IPS-20b (cell line): ENCODE results near the gene NLK.
"Not testable (repeated sequence)": the region's sequence is repeated elsewhere in the genome, so short reads cannot be mapped to it uniquely, and the experiment has no call there.

Experiments used
- H3K27ac ChIP-seq: one replicate; pipeline ENCODE4 v1.5.1; 2013; ENCODE audit warnings: low read length
- H3K27me3 ChIP-seq: 2 replicates; pipeline ENCODE4 v1.6.1; 2013; ENCODE audit warnings: mild to moderate bottlenecking, low read length, inconsistent platforms; ENCODE audit not compliant: insufficient read depth
- H3K36me3 ChIP-seq: 2 replicates; pipeline ENCODE4 v1.6.1; 2013; ENCODE audit warnings: low read depth, mild to moderate bottlenecking, inconsistent platforms, low read length, moderate library complexity; ENCODE audit not compliant: insufficient read depth
- H3K4me1 ChIP-seq: 2 replicates; pipeline ENCODE4 v1.6.1; 2013; ENCODE audit warnings: mild to moderate bottlenecking, control low read depth, inconsistent platforms, low read length, moderate library complexity; ENCODE audit not compliant: insufficient read depth
- H3K4me3 ChIP-seq: 2 replicates; pipeline ENCODE4 v1.5.1; 2013; ENCODE audit warnings: mild to moderate bottlenecking, low read length, inconsistent platforms
- H3K9ac ChIP-seq: 2 replicates; pipeline ENCODE4 v1.6.1; 2013; ENCODE audit warnings: low read depth, mild to moderate bottlenecking, inconsistent platforms, low read length, moderate library complexity
- H3K9me3 ChIP-seq: 2 replicates; pipeline ENCODE4 v1.6.1; 2013; ENCODE audit warnings: mild to moderate bottlenecking, low read depth, low read length, inconsistent platforms; ENCODE audit not compliant: insufficient read depth

NLK gene

GRCh38 chr17:28097254-28097653, 54.8 kb downstream of the NLK start:
- H3K9ac ChIP-seq = no peak overlapping the region
- H3K36me3 ChIP-seq = no peaks in the 10 kb centered on the region
- H3K27ac ChIP-seq = no peak overlapping the region
- no peaks in the 10 kb centered on the region for H3K27me3 ChIP-seq
- peaks cover 28% of the 10 kb centered on the region; the same call in 1 of the 2 replicates for H3K4me1 ChIP-seq
- no peak overlapping the region for H3K4me3 ChIP-seq
- no peaks in the 10 kb centered on the region for H3K9me3 ChIP-seq

DNA sequence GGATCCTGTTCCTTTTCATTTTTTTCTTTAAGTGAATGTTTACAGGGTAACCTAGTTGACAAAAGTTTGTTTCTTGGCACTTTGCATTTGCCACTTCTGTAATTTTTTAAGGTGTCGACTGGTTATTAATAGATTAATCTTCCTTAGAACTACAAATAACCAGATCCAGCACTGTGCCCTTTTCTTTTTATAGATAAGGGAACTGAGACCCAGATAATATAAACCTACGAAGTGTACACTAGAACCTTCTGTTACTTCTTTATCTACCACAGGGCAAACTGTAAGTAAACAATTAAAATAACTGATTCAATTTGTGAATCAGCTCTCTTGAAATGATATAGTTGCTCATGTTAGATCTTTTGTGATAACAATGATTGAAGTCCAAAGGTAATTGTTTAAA, 55.4 kb downstream of the NLK start:
- Histone ChIP-seq H3K4me1 (peaks cover 25% of the 10 kb centered on the region; the same call in 1 of the 2 replicates), H3K27ac (no peak overlapping the region), H3K9me3 (no peaks in the 10 kb centered on the region), H3K4me3 (no peak overlapping the region), H3K36me3 (no peaks in the 10 kb centered on the region), H3K27me3 (no peaks in the 10 kb centered on the region), H3K9ac (no peak overlapping the region)

GRCh38 chr17:28098591-28098990, 56.1 kb downstream of the NLK start:
- not testable (repeated sequence) for H3K9me3 ChIP-seq, H3K9ac ChIP-seq, H3K27ac ChIP-seq, H3K36me3 ChIP-seq, H3K4me3 ChIP-seq, H3K27me3 ChIP-seq
- H3K4me1 ChIP-seq = peaks cover 18% of the 10 kb centered on the region; the same call in 1 of the 2 replicates

GRCh38 chr17:28100251-28100650, 57.8 kb downstream of the NLK start:
- Histone ChIP-seq H3K9ac (no peak overlapping the region), H3K27ac (no peak overlapping the region), H3K27me3 (no peaks in the 10 kb centered on the region)

DNA sequence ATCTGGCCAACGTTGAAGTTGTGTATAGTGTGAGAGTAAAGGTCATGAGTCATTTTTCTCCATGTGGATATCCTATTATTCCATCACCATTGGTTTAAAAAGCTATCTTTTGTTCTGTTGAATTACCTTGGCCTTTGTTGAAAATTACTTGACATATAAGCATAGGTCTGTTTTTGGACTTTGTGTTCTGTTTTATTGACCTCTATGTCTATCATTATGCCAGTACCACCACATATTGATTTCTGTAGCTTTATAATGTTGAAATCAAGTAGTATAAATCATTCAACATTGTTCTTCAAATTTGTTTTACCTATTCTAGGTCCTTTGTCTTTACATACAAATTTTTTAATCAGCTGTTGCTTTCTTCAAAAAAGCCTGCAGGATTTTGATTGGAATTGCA, 58.5 kb downstream of the NLK start:
- H3K36me3 ChIP-seq = no peaks in the 10 kb centered on the region
- H3K9ac ChIP-seq = no peak overlapping the region
- H3K4me3 ChIP-seq = no peak overlapping the region
- no peaks in the 10 kb centered on the region for H3K4me1 ChIP-seq
- no peaks in the 10 kb centered on the region for H3K9me3 ChIP-seq
- H3K27me3 ChIP-seq = no peaks in the 10 kb centered on the region
- H3K27ac ChIP-seq = no peak overlapping the region

More at GRCh38 chr17:28100251-28100650, 57.8 kb downstream of the NLK start:
- Histone ChIP-seq H3K9me3 (no peaks in the 10 kb centered on the region), H3K36me3 (no peaks in the 10 kb centered on the region), H3K4me3 (no peak overlapping the region), H3K4me1 (peaks cover 1% of the 10 kb centered on the region; the same call in 1 of the 2 replicates)

DNA sequence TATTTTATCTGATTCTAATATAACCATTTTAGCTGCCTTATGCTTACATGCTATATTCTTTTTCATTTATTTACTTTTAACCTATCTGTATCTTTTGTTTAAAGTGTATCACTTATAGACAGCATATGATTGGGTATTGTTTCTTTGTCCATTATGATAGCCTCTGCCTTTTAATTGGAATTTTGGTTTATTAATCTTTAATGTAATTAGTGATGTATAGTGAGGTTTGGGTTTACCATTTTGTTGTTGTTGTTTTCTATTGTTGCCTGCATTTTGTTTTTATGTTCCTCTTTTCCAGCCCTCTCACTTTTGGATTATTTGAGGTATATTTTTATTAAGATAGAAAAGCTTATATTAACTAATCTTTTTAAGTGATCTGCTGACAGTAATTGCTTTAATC, 59.4 kb downstream of the NLK start:
- no peaks in the 10 kb centered on the region for H3K27me3 ChIP-seq
- H3K9me3 ChIP-seq = no peaks in the 10 kb centered on the region
- no peaks in the 10 kb centered on the region for H3K4me1 ChIP-seq
- no peak overlapping the region for H3K9ac ChIP-seq
- H3K27ac ChIP-seq = no peak overlapping the region
- H3K36me3 ChIP-seq = no peaks in the 10 kb centered on the region
- H3K4me3 ChIP-seq = no peak overlapping the region

DNA sequence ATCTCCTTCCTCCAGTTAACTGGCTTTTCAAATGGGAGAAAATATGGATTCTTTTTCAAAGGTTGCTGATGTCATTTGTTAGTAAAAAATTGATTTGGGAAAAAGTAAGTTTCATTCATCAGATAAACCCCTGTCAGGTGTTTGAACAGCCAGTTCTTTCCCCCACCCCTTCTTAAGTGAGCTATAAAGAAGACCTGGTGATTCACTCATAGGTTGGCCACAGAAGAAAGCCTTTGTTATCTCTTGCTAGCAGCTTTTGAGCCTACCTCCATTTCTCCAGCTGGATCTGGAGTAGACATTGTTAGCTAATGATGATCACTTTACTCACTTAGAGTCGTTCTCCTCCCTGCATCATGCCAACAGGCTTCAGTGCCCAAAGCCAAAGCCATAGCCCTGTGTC, 63.0 kb downstream of the NLK start:
- Histone ChIP-seq H3K4me1 (no peaks in the 10 kb centered on the region), H3K36me3 (no peaks in the 10 kb centered on the region), H3K4me3 (no peak overlapping the region), H3K9me3 (no peaks in the 10 kb centered on the region), H3K27me3 (no peaks in the 10 kb centered on the region), H3K27ac (no peak overlapping the region), H3K9ac (no peak overlapping the region)

DNA sequence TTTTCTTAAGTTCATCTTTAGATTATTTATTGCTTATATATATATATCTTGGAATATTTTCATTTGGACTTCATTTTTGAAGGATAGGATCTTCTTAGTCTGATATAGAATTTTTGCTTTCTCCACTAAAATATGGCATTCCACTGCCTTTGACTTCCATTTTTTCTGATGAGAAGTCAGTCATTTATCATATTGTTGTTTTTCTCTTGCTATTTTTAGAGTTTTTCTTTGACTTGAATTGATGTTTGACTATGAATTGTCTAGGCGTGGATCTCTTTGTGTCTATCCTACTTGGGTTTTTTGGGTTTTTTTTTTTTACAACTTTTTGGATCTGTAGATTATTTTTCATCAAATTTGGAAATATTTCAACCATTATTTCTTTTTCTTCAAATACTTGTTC, 67.7 kb downstream of the NLK start:
- H3K36me3 ChIP-seq = no peaks in the 10 kb centered on the region
- no peak overlapping the region for H3K27ac ChIP-seq
- no peaks in the 10 kb centered on the region for H3K27me3 ChIP-seq
- H3K4me1 ChIP-seq = peaks cover 32% of the 10 kb centered on the region
- no peak overlapping the region for H3K9ac ChIP-seq
- H3K4me3 ChIP-seq = no peak overlapping the region
- H3K9me3 ChIP-seq = no peaks in the 10 kb centered on the region

GRCh38 chr17:28112181-28112580, 69.7 kb downstream of the NLK start:
- Histone ChIP-seq H3K27ac (no peak overlapping the region), H3K4me3 (no peak overlapping the region), H3K9me3 (no peaks in the 10 kb centered on the region), H3K27me3 (no peaks in the 10 kb centered on the region), H3K36me3 (no peaks in the 10 kb centered on the region), H3K4me1 (peaks cover 44% of the 10 kb centered on the region), H3K9ac (no peak overlapping the region)

- peaks cover 48% of the 10 kb centered on the region for H3K4me1 ChIP-seq
- H3K4me3 ChIP-seq = no peak overlapping the region
- no peak overlapping the region for H3K9ac ChIP-seq
- no peak overlapping the region for H3K27ac ChIP-seq
- H3K9me3 ChIP-seq = no peaks in the 10 kb centered on the region
- no peaks in the 10 kb centered on the region for H3K27me3 ChIP-seq
- H3K36me3 ChIP-seq = no peaks in the 10 kb centered on the region
These were observed 70.1 kb downstream of the NLK start for GRCh38 chr17:28112606-28113005.

DNA sequence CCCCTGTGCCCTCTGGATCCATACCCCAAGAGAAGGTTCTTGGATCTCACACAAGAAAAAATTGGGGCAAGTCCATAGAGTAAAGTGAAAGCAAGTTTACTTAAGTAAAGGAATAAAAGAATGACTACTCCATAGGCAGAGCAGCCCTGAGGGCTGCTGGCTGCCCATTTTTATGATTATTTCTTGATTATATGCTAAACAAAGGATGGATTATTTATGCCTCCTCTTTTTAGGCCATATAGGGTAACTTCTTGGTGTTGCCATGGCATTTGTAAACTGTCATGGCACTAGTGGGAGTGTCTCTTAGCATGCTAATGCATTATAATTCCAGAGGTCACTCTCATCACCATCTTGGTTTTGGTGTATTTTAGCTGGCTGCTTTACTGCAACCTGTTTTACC, 70.8 kb downstream of the NLK start:
- Histone ChIP-seq H3K27me3 (no peaks in the 10 kb centered on the region), H3K27ac (no peak overlapping the region)

GRCh38 chr17:28115046-28115445, 72.6 kb downstream of the NLK start:
- Histone ChIP-seq H3K36me3 (no peaks in the 10 kb centered on the region), H3K9me3 (no peaks in the 10 kb centered on the region), H3K4me3 (no peak overlapping the region), H3K27ac (no peak overlapping the region), H3K4me1 (peaks cover 55% of the 10 kb centered on the region), H3K9ac (no peak overlapping the region), H3K27me3 (no peaks in the 10 kb centered on the region)

More for the DNA sequence above, 70.8 kb downstream of the NLK start:
- Histone ChIP-seq H3K4me1 (peaks cover 50% of the 10 kb centered on the region), H3K9me3 (no peaks in the 10 kb centered on the region), H3K36me3 (no peaks in the 10 kb centered on the region), H3K4me3 (no peak overlapping the region; the same call in 1 of the 2 replicates), H3K9ac (no peak overlapping the region)

GRCh38 chr17:28117304-28117703, 74.8 kb downstream of the NLK start:
- Histone ChIP-seq H3K4me3 (no peak overlapping the region), H3K27me3 (no peaks in the 10 kb centered on the region), H3K9me3 (no peaks in the 10 kb centered on the region), H3K27ac (no peak overlapping the region), H3K36me3 (peaks cover 3% of the 10 kb centered on the region; the same call in 1 of the 2 replicates), H3K4me1 (peaks cover 48% of the 10 kb centered on the region), H3K9ac (no peak overlapping the region)
